HFF-Myc (cell line): Measurements from ENCODE around the gene TXLNB.

Experiments
- DNase-seq: peaks from one replicate; pipeline ENCODE4 v3.0.0-alpha.2; 2011; ENCODE audit warnings: low read depth; ENCODE audit errors: extremely low read depth
- H3K4me3 ChIP-seq: replicated peaks from 2 replicates; pipeline ENCODE4 v1.5.1; 2011; ENCODE audit warnings: low read depth, mild to moderate bottlenecking, control low read depth, low read length
- CTCF ChIP-seq: IDR thresholded peaks from 2 replicates; pipeline ENCODE4 v1.5.1; 2012; ENCODE audit warnings: mild to moderate bottlenecking, low read depth, low read length, control low read depth; ENCODE audit errors: missing control alignments

TXLNB gene

GRCh38 chr6:139335447-139336210, 43.8 kb upstream of the TXLNB start:
- no peak for DNase-seq
- no peak for TF ChIP-seq CTCF
- no peak overlapping the region for H3K4me3 ChIP-seq

- DNase-seq, result no peak
- H3K4me3 ChIP-seq, result no peak overlapping the region
- no peak for TF ChIP-seq CTCF
Observed at GRCh38 chr6:139334806-139335446, 43.1 kb upstream of the TXLNB start.

GRCh38 chr6:139330826-139331500, 39.2 kb upstream of the TXLNB start:
- no peak overlapping the region for H3K4me3 ChIP-seq
- no peak for DNase-seq
- TF ChIP-seq CTCF, result no peak

- no peak for DNase-seq
- no peak overlapping the region for H3K4me3 ChIP-seq
- no peak for TF ChIP-seq CTCF
Observed at GRCh38 chr6:139330306-139330705, 38.5 kb upstream of the TXLNB start.

GRCh38 chr6:139329224-139329623, 37.4 kb upstream of the TXLNB start:
- TF ChIP-seq CTCF, result no peak
- no peak overlapping the region for H3K4me3 ChIP-seq
- DNase-seq, result no peak

- no peak overlapping the region for H3K4me3 ChIP-seq
- TF ChIP-seq CTCF, result no peak
- DNase-seq, result no peak
Observed at GRCh38 chr6:139327038-139327437, 35.2 kb upstream of the TXLNB start.
